K562 (cell line): Measurements from ENCODE around the gene EEF1A1. TPM values are rescaled to one million over a fixed set of nuclear protein-coding genes. Genes with fewer than 3 reads are reported as not detected.

ENCODE experiments used
- DACH1 ChIP-seq: fragments of 450-650 bp; IDR thresholded peaks from 2 replicates; pipeline ENCODE4 v1.6.1; 2018; ENCODE audit not compliant: partially characterized antibody
- FUS ChIP-seq: fragments of 200-400 bp; formaldehyde crosslinking; optimal IDR thresholded peaks from 2 replicates; pipeline ENCODE3; 2017; ENCODE audit warnings: low read depth, low read length
- HNRNPL ChIP-seq: fragments of 200-400 bp; formaldehyde crosslinking; IDR thresholded peaks from 2 replicates; pipeline ENCODE4 v1.6.1; 2017; ENCODE audit warnings: low read depth, mild to moderate bottlenecking, low read length
- HSF4 ChIP-seq: fragments of 250-450 bp; sonication (Bioruptor Pico); IDR thresholded peaks from 2 replicates; pipeline ENCODE4 v2.1.2; 2022; ENCODE audit warnings: mild to moderate bottlenecking, moderate library complexity, borderline replicate concordance
- KAT2B ChIP-seq: IDR thresholded peaks from one replicate; pipeline ENCODE4 v1.6.1; 2012; ENCODE audit warnings: low read depth, mild to moderate bottlenecking, control low read depth, inconsistent platforms, low read length, moderate library complexity
- POLR2AphosphoS5 ChIP-seq: IDR thresholded peaks from 2 replicates; pipeline ENCODE4 v1.6.1; 2011; ENCODE audit warnings: mild to moderate bottlenecking, low read depth, low read length, moderate library complexity; ENCODE audit not compliant: control insufficient read depth, insufficient read depth
- SIN3A ChIP-seq, 2 experiments: fragments of 150-350 bp in 1 of 2; IDR thresholded peaks; 2 replicates each; pipeline ENCODE4 v1.6.1; 2011 to 2016; ENCODE audit warnings: borderline replicate concordance in 2 of 2, low read depth in 2 of 2, low read length in 2 of 2, mild to moderate bottlenecking in 2 of 2, moderate library complexity in 2 of 2; ENCODE audit not compliant: control insufficient read depth in 1 of 2
- ZNF134 ChIP-seq: fragments of 250-450 bp; sonication (Bioruptor Pico); conservative IDR thresholded peaks from 2 replicates; pipeline ENCODE4 v1.4.0; 2020
- polyA plus RNA-seq, 8 experiments: library from polyadenylated mRNA; depleted of rRNA in 4 of 8; stranded (reverse) in 5 of 8; unstranded in 3 of 8; fragments of >200 nt; fragmentation: Nextera tagmentation in 2 of 8; fragmentation: Illumina TruSeq in 1 of 8; extraction: Ambion mirVana in 2 of 8; extraction: Trizol in 1 of 8; gene quantifications; 2 replicates each; pipeline versions ENCODE4 v1.2.1 to v1.2.3, GENCODE V29; 2011 to 2014; ENCODE audit warnings: inconsistent platforms in 1 of 8, missing spikeins in 1 of 8
- total RNA-seq, 7 experiments: library from RNA; depleted of rRNA in 6 of 7; stranded (reverse); fragments of >200 nt in 6 of 7; fragmentation: Illumina TruSeq in 2 of 7; extraction: Trizol in 2 of 7; gene quantifications; 2 replicates each; pipeline versions ENCODE4 v1.2.1 to v1.2.3, GENCODE V29; 2011 to 2021; ENCODE audit warnings: low replicate concordance in 1 of 7
- TF ChIP-seq, protein P1 (sequence below): sonication (generic); formaldehyde crosslinking; IDR thresholded peaks from 2 replicates; pipeline ENCODE4 v1.8.0; 2022; ENCODE audit warnings: missing genetic modification reagents, mild to moderate bottlenecking, borderline replicate concordance
- TF ChIP-seq, protein P2 (sequence below): fragments of 250-450 bp; sonication (Bioruptor Pico); IDR thresholded peaks from 2 replicates; pipeline ENCODE4 v1.8.0; 2021; ENCODE audit warnings: moderate library complexity, mild to moderate bottlenecking, inconsistent platforms
- TF ChIP-seq, protein P3 (sequence below): fragments of 150-350 bp; conservative IDR thresholded peaks from 2 replicates; pipeline ENCODE4 v1.6.1; 2014; ENCODE audit warnings: low read length
- TF ChIP-seq, protein P4 (sequence below), 3 experiments: fragments of 200-800 bp in 1 of 3; fragments of 250-450 bp in 1 of 3; fragments of 450-650 bp in 1 of 3; sonication (Bioruptor Pico) in 1 of 3; sonication (Bioruptor generic) in 1 of 3; formaldehyde crosslinking in 1 of 3; IDR thresholded peaks; 2 replicates each; pipeline versions ENCODE4 v1.6.1 to v1.8.0; 2016 to 2022; ENCODE audit warnings: mild to moderate bottlenecking in 2 of 3, missing genetic modification characterization in 2 of 3, missing compliant biosample characterization in 1 of 3, moderate library complexity in 1 of 3
- TF ChIP-seq, protein P5 (sequence below): fragments of 450-650 bp; IDR thresholded peaks from 2 replicates; pipeline ENCODE4 v1.6.1; 2016; ENCODE audit warnings: borderline replicate concordance
- TF ChIP-seq, protein P6 (sequence below): sonication (generic); formaldehyde crosslinking; IDR thresholded peaks from 2 replicates; pipeline ENCODE4 v1.8.1; 2023; ENCODE audit warnings: mild to moderate bottlenecking, missing genetic modification reagents, moderate library complexity

EEF1A1 gene
- total and polyA plus RNA-seq, 9 of the 15 experiments (the other 6 are each of a cell fraction or from before 2014, with no cell fraction given): 6,453 to 17,323 (median 11,082) TPM

DNA sequence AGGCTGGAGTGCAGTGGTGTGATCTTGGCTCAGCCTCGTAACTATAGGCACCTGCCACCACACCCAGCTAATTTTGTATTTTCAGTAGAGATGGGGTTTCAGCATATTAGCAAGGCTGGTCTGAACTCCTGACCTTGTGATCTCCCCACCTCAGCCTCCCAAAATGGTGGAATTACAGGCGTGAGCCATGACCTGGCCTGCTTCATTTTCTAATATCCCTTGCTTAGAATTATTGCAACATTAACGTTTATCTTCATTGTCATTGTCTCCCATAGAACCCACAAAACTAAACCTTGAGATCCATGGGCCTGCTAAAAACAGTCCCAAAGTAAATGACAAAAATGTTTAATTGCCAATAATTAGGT lies 6.1 kb downstream of the EEF1A1 start (continued):
- TF ChIP-seq, protein P1, sequence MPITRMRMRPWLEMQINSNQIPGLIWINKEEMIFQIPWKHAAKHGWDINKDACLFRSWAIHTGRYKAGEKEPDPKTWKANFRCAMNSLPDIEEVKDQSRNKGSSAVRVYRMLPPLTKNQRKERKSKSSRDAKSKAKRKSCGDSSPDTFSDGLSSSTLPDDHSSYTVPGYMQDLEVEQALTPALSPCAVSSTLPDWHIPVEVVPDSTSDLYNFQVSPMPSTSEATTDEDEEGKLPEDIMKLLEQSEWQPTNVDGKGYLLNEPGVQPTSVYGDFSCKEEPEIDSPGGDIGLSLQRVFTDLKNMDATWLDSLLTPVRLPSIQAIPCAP: no peak
- TF ChIP-seq HNRNPL (no peak), SIN3A (IDR thresholded peaks at IDR 0.05; ENCODE audit: borderline replicate concordance in 2 of 2, control insufficient read depth in 1 of 2, low read depth in 2 of 2, low read length in 2 of 2) (peak; percentile 12 to 68; a peak in 1 of 4 replicates), KAT2B (no peak), POLR2AphosphoS5 (peak; percentile 11; the same call in 1 of the 2 replicates), FUS (no peak), DACH1 (no peak), HSF4 (CRISPR knock-in tag) (no peak), ZNF134 (CRISPR knock-in tag) (no peak)
- TF ChIP-seq, protein P2, sequence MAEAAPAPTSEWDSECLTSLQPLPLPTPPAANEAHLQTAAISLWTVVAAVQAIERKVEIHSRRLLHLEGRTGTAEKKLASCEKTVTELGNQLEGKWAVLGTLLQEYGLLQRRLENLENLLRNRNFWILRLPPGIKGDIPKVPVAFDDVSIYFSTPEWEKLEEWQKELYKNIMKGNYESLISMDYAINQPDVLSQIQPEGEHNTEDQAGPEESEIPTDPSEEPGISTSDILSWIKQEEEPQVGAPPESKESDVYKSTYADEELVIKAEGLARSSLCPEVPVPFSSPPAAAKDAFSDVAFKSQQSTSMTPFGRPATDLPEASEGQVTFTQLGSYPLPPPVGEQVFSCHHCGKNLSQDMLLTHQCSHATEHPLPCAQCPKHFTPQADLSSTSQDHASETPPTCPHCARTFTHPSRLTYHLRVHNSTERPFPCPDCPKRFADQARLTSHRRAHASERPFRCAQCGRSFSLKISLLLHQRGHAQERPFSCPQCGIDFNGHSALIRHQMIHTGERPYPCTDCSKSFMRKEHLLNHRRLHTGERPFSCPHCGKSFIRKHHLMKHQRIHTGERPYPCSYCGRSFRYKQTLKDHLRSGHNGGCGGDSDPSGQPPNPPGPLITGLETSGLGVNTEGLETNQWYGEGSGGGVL (CRISPR knock-in tag): no peak
- TF ChIP-seq, protein P3, sequence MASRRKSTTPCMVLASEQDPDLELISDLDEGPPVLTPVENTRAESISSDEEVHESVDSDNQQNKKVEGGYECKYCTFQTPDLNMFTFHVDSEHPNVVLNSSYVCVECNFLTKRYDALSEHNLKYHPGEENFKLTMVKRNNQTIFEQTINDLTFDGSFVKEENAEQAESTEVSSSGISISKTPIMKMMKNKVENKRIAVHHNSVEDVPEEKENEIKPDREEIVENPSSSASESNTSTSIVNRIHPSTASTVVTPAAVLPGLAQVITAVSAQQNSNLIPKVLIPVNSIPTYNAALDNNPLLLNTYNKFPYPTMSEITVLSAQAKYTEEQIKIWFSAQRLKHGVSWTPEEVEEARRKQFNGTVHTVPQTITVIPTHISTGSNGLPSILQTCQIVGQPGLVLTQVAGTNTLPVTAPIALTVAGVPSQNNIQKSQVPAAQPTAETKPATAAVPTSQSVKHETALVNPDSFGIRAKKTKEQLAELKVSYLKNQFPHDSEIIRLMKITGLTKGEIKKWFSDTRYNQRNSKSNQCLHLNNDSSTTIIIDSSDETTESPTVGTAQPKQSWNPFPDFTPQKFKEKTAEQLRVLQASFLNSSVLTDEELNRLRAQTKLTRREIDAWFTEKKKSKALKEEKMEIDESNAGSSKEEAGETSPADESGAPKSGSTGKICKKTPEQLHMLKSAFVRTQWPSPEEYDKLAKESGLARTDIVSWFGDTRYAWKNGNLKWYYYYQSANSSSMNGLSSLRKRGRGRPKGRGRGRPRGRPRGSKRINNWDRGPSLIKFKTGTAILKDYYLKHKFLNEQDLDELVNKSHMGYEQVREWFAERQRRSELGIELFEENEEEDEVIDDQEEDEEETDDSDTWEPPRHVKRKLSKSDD: no peak
- TF ChIP-seq, protein P4, sequence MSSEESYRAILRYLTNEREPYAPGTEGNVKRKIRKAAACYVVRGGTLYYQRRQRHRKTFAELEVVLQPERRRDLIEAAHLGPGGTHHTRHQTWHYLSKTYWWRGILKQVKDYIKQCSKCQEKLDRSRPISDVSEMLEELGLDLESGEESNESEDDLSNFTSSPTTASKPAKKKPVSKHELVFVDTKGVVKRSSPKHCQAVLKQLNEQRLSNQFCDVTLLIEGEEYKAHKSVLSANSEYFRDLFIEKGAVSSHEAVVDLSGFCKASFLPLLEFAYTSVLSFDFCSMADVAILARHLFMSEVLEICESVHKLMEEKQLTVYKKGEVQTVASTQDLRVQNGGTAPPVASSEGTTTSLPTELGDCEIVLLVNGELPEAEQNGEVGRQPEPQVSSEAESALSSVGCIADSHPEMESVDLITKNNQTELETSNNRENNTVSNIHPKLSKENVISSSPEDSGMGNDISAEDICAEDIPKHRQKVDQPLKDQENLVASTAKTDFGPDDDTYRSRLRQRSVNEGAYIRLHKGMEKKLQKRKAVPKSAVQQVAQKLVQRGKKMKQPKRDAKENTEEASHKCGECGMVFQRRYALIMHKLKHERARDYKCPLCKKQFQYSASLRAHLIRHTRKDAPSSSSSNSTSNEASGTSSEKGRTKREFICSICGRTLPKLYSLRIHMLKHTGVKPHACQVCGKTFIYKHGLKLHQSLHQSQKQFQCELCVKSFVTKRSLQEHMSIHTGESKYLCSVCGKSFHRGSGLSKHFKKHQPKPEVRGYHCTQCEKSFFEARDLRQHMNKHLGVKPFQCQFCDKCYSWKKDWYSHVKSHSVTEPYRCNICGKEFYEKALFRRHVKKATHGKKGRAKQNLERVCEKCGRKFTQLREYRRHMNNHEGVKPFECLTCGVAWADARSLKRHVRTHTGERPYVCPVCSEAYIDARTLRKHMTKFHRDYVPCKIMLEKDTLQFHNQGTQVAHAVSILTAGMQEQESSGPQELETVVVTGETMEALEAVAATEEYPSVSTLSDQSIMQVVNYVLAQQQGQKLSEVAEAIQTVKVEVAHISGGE (CRISPR knock-in tag; IDR thresholded peaks at IDR 0.05): no peak
- TF ChIP-seq, protein P5, sequence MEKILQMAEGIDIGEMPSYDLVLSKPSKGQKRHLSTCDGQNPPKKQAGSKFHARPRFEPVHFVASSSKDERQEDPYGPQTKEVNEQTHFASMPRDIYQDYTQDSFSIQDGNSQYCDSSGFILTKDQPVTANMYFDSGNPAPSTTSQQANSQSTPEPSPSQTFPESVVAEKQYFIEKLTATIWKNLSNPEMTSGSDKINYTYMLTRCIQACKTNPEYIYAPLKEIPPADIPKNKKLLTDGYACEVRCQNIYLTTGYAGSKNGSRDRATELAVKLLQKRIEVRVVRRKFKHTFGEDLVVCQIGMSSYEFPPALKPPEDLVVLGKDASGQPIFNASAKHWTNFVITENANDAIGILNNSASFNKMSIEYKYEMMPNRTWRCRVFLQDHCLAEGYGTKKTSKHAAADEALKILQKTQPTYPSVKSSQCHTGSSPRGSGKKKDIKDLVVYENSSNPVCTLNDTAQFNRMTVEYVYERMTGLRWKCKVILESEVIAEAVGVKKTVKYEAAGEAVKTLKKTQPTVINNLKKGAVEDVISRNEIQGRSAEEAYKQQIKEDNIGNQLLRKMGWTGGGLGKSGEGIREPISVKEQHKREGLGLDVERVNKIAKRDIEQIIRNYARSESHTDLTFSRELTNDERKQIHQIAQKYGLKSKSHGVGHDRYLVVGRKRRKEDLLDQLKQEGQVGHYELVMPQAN: no peak
- TF ChIP-seq, protein P6, sequence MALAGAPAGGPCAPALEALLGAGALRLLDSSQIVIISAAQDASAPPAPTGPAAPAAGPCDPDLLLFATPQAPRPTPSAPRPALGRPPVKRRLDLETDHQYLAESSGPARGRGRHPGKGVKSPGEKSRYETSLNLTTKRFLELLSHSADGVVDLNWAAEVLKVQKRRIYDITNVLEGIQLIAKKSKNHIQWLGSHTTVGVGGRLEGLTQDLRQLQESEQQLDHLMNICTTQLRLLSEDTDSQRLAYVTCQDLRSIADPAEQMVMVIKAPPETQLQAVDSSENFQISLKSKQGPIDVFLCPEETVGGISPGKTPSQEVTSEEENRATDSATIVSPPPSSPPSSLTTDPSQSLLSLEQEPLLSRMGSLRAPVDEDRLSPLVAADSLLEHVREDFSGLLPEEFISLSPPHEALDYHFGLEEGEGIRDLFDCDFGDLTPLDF (CRISPR knock-in tag): no peak
